Measurements from ENCODE around the gene B3GALNT2. TPM values are rescaled to one million over a fixed set of nuclear protein-coding genes. Genes with fewer than 3 reads are reported as not detected.
"Not testable (repeated sequence)": the region's sequence is repeated elsewhere in the genome, so short reads cannot be mapped to it uniquely, and the experiment has no call there.

The B3GALNT2 gene
- total RNA-seq, 1 experiment from 2014 or later, result 88.4 TPM

GRCh38 chr1:235473806-235474205 is 30.4 kb downstream of the B3GALNT2 start:
- no peak for DNase-seq (ENCODE audit: unreplicated experiment)
- Mint-ChIP-seq H3K4me1 (ENCODE audit: insufficient read depth, unreplicated experiment) (peaks cover 5% of the 10 kb centered on the region), H3K9me3 (ENCODE audit: unreplicated experiment) (no peaks in the 10 kb centered on the region), H3K36me3 (ENCODE audit: insufficient read depth, unreplicated experiment) (peaks cover 96% of the 10 kb centered on the region), H3K27me3 (ENCODE audit: insufficient read depth, unreplicated experiment) (no peaks in the 10 kb centered on the region), H3K27ac (ENCODE audit: low read depth, unreplicated experiment) (peak overlapping the region; percentile 2), H3K4me3 (ENCODE audit: unreplicated experiment) (no peak overlapping the region)
- ChIA-PET POLR2A (interaction anchor here (0.6 to 4.0 kb wide), 6 partner anchors 21 to 325 kb away, joined by 3 to 16 read pairs (median 4); partner anchors contain the start of gene B3GALNT2), CTCF (interaction anchor here (0.7 to 0.9 kb wide), 2 partner anchors 12 to 497 kb away, joined by 3 to 6 read pairs; no protein-coding TSS in a partner anchor)
- no TSS peak for BruUV-seq (replicated peaks)
- intact Hi-C loops (cut with micrococcal nuclease), result no loop called here
- TF ChIP-seq, protein P1, sequence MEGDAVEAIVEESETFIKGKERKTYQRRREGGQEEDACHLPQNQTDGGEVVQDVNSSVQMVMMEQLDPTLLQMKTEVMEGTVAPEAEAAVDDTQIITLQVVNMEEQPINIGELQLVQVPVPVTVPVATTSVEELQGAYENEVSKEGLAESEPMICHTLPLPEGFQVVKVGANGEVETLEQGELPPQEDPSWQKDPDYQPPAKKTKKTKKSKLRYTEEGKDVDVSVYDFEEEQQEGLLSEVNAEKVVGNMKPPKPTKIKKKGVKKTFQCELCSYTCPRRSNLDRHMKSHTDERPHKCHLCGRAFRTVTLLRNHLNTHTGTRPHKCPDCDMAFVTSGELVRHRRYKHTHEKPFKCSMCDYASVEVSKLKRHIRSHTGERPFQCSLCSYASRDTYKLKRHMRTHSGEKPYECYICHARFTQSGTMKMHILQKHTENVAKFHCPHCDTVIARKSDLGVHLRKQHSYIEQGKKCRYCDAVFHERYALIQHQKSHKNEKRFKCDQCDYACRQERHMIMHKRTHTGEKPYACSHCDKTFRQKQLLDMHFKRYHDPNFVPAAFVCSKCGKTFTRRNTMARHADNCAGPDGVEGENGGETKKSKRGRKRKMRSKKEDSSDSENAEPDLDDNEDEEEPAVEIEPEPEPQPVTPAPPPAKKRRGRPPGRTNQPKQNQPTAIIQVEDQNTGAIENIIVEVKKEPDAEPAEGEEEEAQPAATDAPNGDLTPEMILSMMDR (IDR thresholded peaks at IDR 0.05; ENCODE audit: unreplicated experiment), result no peak

GRCh38 chr1:235470741-235471439 is 33.4 kb downstream of the B3GALNT2 start:
- intact Hi-C loops (cut with micrococcal nuclease), result no loop called here
- Mint-ChIP-seq H3K27me3 (ENCODE audit: insufficient read depth, unreplicated experiment) (no peaks in the 10 kb centered on the region), H3K9me3 (ENCODE audit: unreplicated experiment) (no peaks in the 10 kb centered on the region), H3K4me1 (ENCODE audit: insufficient read depth, unreplicated experiment) (peaks cover 6% of the 10 kb centered on the region), H3K4me3 (ENCODE audit: unreplicated experiment) (no peak overlapping the region), H3K36me3 (ENCODE audit: insufficient read depth, unreplicated experiment) (peaks cover 84% of the 10 kb centered on the region), H3K27ac (ENCODE audit: low read depth, unreplicated experiment) (peak overlapping the region; percentile 37)
- TF ChIP-seq, protein P1 (IDR thresholded peaks at IDR 0.05; ENCODE audit: unreplicated experiment), result no peak
- POLR2A ChIA-PET, result interaction anchor here (0.7 to 3.5 kb wide), 3 partner anchors 15 to 304 kb away, joined by 3 to 27 read pairs (median 7); partner anchors contain the start of gene B3GALNT2
- DNase-seq (ENCODE audit: unreplicated experiment), result no peak
- no TSS peak for BruUV-seq (replicated peaks)
- CTCF ChIA-PET, result interaction anchor here (0.6 to 2.0 kb wide), 6 partner anchors 10 to 313 kb away, joined by 3 to 5 read pairs (median 4); no protein-coding TSS in a partner anchor

GRCh38 chr1:235469897-235470296 is 34.4 kb downstream of the B3GALNT2 start:
- H3K9me3 Mint-ChIP-seq (ENCODE audit: unreplicated experiment); DNase-seq (ENCODE audit: unreplicated experiment); H3K4me3 Mint-ChIP-seq (ENCODE audit: unreplicated experiment); intact Hi-C loops (cut with micrococcal nuclease); H3K4me1 Mint-ChIP-seq (ENCODE audit: insufficient read depth, unreplicated experiment); BruUV-seq (replicated peaks); H3K27me3 Mint-ChIP-seq (ENCODE audit: insufficient read depth, unreplicated experiment): not testable (repeated sequence)
- POLR2A ChIA-PET, result interaction anchor here (1.1 to 3.5 kb wide), 5 partner anchors 15 to 1004 kb away, joined by 3 to 27 read pairs (median 4); partner anchors contain the start of gene B3GALNT2
- peaks cover 81% of the 10 kb centered on the region for H3K36me3 Mint-ChIP-seq (ENCODE audit: insufficient read depth, unreplicated experiment)
- peak overlapping the region; percentile 61 for H3K27ac Mint-ChIP-seq (ENCODE audit: low read depth, unreplicated experiment)
- CTCF ChIA-PET, result interaction anchor here (0.6 to 1.6 kb wide), 4 partner anchors 9 to 314 kb away, joined by 3 to 6 read pairs (median 4); no protein-coding TSS in a partner anchor

GRCh38 chr1:235468970-235469369 is 35.3 kb downstream of the B3GALNT2 start:
- Mint-ChIP-seq H3K4me3 (ENCODE audit: unreplicated experiment) (no peak overlapping the region), H3K27me3 (ENCODE audit: insufficient read depth, unreplicated experiment) (no peaks in the 10 kb centered on the region), H3K27ac (ENCODE audit: low read depth, unreplicated experiment) (peak overlapping the region; percentile 61), H3K4me1 (ENCODE audit: insufficient read depth, unreplicated experiment) (peaks cover 6% of the 10 kb centered on the region), H3K9me3 (ENCODE audit: unreplicated experiment) (no peaks in the 10 kb centered on the region), H3K36me3 (ENCODE audit: insufficient read depth, unreplicated experiment) (peaks cover 81% of the 10 kb centered on the region)
- ChIA-PET POLR2A (interaction anchor here (1.1 to 3.5 kb wide), 4 partner anchors 29 to 1003 kb away, joined by 3 to 27 read pairs (median 4); partner anchors contain the start of gene B3GALNT2), CTCF (interaction anchor here (0.6 to 1.6 kb wide), 5 partner anchors 27 to 1141 kb away, joined by 3 to 6 read pairs (median 5); no protein-coding TSS in a partner anchor)
- DNase-seq (ENCODE audit: unreplicated experiment), result peak; percentile 80
- intact Hi-C loops (cut with micrococcal nuclease), result no loop called here
- TF ChIP-seq, protein P1 (IDR thresholded peaks at IDR 0.05; ENCODE audit: unreplicated experiment), result no peak
- BruUV-seq (replicated peaks), result no TSS peak

Data from MCF 10A (cell line).